Measurements from ENCODE around the gene FEM1A. TPM values are rescaled to one million over a fixed set of nuclear protein-coding genes. Genes with fewer than 3 reads are reported as not detected.
"Not testable (repeated sequence)": the region's sequence is repeated elsewhere in the genome, so short reads cannot be mapped to it uniquely, and the experiment has no call there.

Gene FEM1A
- total RNA-seq, 2 experiments from 2014 or later, result 11.5 to 16.8 TPM

DNA sequence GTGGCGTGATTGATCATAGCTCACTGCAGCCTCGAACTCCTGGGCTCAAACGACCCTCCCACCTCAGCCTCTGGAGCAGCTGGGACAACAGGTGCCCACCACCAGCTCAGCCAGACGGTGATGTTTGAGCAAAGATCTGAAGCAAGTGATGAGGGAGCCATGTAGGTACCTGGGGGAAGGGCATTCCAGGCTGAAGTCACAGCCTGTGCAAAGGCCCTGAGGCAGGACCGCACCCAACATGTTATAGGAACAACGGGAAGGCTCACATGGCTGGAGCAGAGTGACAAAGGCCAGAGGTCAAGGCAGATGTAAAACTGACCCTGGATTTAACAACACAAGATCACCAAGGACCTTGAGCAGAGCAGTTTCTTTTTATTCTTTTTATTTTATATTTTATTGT is 14.8 kb downstream of the FEM1A start:
- no peak for ATAC-seq
- Mint-ChIP-seq H3K27me3 (no peaks in the 10 kb centered on the region), H3K4me3 (no peak overlapping the region), H3K27ac (no peak overlapping the region), H3K9me3 (ENCODE audit: low read depth) (no peaks in the 10 kb centered on the region), H3K4me1 (peaks cover 4% of the 10 kb centered on the region), H3K36me3 (no peaks in the 10 kb centered on the region)
- DNase-seq, result no peak
- CTCF ChIA-PET, result interaction anchor here (1.4 to 14.6 kb wide), 4 partner anchors 15 to 105 kb away, joined by 4 to 418 read pairs (median 15); partner anchors contain the start of genes FEM1A and PLIN3

DNA sequence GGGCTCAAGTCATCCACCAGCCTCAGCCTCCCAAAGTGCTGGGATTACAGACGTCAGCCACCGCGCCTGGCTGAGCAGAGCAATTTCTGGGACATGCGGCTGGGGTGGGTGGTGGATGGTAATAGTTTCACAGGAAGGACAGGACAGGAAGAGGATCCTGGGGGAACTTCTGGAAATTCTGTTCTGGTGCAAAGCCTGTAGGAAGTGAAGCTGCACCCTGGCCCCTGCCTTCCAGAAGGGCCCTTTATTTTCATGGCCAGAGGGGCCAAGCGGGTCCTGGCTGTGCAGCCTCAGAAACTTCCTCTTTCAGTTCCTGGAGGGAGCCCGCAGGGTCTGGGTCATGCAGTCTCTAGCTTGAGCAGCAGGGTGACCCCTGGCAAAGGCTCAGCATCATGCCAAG is 15.7 kb downstream of the FEM1A start:
- Mint-ChIP-seq H3K9me3 (ENCODE audit: low read depth) (no peaks in the 10 kb centered on the region), H3K27ac (no peak overlapping the region), H3K4me3 (no peak overlapping the region), H3K36me3 (no peaks in the 10 kb centered on the region), H3K4me1 (peaks cover 8% of the 10 kb centered on the region), H3K27me3 (no peaks in the 10 kb centered on the region)
- ATAC-seq (no peak), DNase-seq (no peak)
- CTCF ChIA-PET, result interaction anchor here (1.4 to 14.6 kb wide), 5 partner anchors 9 to 107 kb away, joined by 4 to 418 read pairs (median 43); partner anchors contain the start of gene PLIN3

DNA sequence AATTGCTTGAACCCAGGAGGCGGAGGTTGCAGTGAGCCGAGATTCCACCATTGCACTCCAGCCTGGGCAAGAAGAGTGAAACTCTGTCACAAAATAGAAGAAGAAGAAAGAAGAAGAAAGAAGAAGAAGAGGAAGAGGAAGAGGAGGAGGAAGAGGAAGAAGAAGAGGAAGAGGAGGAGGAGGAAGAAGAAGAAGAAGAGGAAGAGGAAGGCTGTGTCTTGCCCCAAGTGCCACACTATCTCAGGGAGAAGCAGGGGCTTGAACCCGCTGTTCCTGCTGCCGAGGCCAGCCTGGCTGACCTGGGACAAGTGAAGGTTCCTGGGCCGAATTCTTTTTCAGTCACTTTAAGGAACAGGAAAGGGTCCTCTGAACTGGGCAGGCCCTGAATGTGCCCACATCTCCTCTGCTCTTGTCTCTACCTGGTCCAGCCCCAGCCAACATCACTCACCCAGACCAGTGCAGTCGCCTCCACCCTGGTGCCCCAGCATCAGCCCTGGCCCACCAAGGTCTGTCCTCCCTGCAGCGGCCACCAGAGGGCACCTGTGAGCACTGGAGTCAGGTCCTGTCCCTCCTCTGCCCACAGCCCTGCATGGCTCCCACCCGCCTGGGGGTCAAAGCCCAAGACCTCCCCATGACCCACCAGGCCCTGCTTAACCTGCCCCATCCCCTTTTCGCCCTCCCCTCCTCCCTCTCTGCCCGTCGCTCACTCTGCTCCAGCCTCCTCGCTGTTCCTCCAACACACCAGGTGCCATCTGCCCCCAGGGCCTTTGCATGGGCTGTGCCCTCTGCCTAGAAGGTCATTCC is 20.0 kb downstream of the FEM1A start:
- Mint-ChIP-seq H3K27ac (no peak overlapping the region), H3K27me3 (no peaks in the 10 kb centered on the region), H3K4me1 (peaks cover 29% of the 10 kb centered on the region), H3K36me3 (peaks cover 8% of the 10 kb centered on the region), H3K4me3 (no peak overlapping the region), H3K9me3 (ENCODE audit: low read depth) (peaks cover 2% of the 10 kb centered on the region)
- peak; percentile 84 for ATAC-seq
- peak; percentile 92 for DNase-seq
- CTCF ChIA-PET, result interaction anchor here (0.6 to 14.6 kb wide), 12 partner anchors 12 to 235 kb away, joined by 3 to 418 read pairs (median 35); partner anchors contain the start of genes FEM1A, KDM4B, PLIN3 and TICAM1

DNA sequence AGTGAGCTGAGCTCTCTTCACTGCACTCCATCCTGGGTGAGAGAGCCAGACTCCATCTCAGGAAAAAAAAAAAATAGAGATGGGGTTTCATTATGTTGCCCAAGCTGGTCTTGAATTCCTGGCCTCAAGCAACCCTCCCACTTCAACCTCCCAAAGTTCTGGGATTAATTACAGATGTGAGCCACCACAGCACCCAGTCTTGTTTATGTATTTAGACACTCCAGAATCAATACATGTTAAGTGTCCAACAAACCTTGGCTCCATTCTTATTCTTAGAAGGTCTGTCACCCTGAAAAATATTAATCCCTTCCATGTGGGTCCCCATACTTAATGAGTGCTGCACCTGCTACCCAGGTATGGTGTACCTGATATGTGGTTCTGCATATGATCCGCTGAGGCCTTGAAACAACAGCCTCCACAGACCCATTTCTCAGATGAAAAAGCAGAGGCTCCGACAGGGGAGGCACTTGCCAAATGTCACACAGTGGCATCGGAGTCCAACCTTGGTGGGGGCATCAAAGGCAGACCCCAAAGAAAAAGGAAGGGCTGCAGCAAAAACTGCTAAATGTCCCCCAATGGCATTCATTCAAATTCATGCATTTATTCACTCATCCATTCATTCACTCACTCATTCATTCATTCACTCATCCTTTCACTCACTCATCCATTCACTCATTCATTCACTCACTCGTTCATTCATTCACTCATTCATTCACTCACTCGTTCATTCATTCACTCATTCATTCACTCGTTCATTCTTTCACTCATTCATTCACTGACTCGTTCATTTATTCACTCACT is 23.3 kb downstream of the FEM1A start:
- ATAC-seq (no peak), DNase-seq (no peak)
- peaks cover 28% of the 10 kb centered on the region for H3K4me1 Mint-ChIP-seq
- H3K27ac Mint-ChIP-seq, result peak overlapping the region; percentile 41
- H3K36me3 Mint-ChIP-seq, result peaks cover 22% of the 10 kb centered on the region
- no peaks in the 10 kb centered on the region for H3K27me3 Mint-ChIP-seq
- H3K4me3 Mint-ChIP-seq, result peak overlapping the region; percentile 57
- peaks cover 2% of the 10 kb centered on the region for H3K9me3 Mint-ChIP-seq (ENCODE audit: low read depth)
- CTCF ChIA-PET, result interaction anchor here (0.7 to 14.6 kb wide), 5 partner anchors 10 to 217 kb away, joined by 3 to 418 read pairs (median 4); partner anchors contain the start of gene TICAM1

DNA sequence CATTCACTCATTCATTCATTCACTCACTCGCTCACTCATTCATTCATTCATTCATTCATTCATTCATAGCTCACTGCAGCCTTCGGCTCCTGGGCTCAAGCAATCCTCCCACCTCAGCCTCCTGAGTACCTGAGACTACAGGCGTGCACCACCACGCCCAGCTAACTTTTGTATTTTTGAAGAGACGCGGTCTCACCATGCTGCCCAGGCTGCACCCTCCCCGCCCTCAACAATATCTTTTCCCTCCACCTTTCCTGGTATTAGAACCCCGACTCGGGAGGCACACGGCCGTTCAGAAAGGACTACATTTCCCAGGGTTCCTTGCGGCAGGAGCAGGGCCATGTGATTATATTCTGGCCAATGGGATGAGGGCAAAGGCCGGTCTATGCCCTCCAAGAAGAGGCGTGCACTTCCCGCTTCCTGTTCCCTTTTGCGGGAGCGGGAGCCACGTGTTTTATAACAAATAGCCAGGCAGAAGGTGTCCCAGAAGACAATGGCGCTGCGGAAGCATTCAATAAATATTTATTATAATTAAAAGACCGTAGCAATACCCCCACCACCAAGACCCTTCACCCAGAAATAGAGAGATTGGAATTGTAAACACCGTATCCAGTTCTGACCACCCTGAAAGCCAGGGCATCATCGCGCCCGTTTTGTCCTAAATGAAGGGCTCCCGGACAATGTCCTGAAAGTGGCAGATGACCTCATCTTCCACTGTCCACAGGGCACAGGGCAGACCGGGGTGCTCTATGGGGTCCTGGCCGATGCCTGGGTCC is 24.1 kb downstream of the FEM1A start:
- ATAC-seq (peak; percentile 82), DNase-seq (peak; percentile 85)
- peaks cover 28% of the 10 kb centered on the region for H3K4me1 Mint-ChIP-seq
- peaks cover 2% of the 10 kb centered on the region for H3K9me3 Mint-ChIP-seq (ENCODE audit: low read depth)
- CTCF ChIA-PET, result interaction anchor here (0.9 to 14.6 kb wide), 4 partner anchors 15 to 215 kb away, joined by 3 to 418 read pairs (median 8); no protein-coding TSS in a partner anchor
- H3K36me3 Mint-ChIP-seq, result peaks cover 22% of the 10 kb centered on the region
- peak overlapping the region; percentile 41 for H3K27ac Mint-ChIP-seq
- no peaks in the 10 kb centered on the region for H3K27me3 Mint-ChIP-seq
- peak overlapping the region; percentile 57 for H3K4me3 Mint-ChIP-seq

DNA sequence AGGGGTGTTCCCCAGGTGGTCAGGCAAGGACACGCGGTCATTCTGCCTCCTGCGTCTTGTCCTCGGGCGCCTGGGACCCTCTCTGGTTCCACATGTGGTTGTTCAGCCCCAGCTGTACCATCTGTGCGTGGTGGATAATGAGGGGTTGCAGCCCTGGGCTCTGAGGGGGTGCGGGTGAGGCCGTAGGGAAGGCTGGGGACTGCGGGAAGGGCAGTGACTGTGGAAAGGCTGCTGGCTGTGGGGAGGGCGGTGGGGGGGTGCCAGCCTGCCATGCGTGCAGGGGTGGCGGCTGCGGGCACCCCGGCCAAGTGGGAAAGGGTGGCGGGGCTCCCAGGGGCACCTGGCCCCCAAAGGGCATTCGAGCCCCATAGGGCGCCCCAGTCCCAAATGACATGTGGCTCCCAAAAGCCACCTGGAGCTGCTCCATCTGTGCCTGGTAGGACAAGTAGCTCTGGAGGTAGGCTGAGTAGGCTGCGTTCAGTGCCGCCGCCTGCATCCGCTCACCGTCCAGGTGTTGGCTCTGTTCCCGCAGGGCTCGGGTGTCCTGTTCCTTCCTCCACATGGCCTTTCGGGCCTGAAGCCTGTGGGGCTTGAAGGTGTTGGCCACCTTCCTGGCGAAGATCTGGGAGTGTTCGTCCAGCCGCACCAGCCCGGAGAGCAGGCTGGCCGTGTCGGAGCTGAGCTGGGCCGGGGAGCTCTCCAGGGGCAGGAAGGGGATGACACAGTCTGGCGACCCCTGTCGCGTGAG is 24.8 kb downstream of the FEM1A start:
- no peak overlapping the region for H3K27ac Mint-ChIP-seq
- DNase-seq (no peak), ATAC-seq (no peak)
- H3K4me3 Mint-ChIP-seq, result no peak overlapping the region
- peaks cover 26% of the 10 kb centered on the region for H3K4me1 Mint-ChIP-seq
- H3K27me3 Mint-ChIP-seq, result no peaks in the 10 kb centered on the region
- peaks cover 22% of the 10 kb centered on the region for H3K36me3 Mint-ChIP-seq
- peaks cover 2% of the 10 kb centered on the region for H3K9me3 Mint-ChIP-seq (ENCODE audit: low read depth)
- CTCF ChIA-PET, result interaction anchor here (1.3 to 3.1 kb wide), 3 partner anchors 7 to 215 kb away, joined by 7 to 22 read pairs (median 8); no protein-coding TSS in a partner anchor

DNA sequence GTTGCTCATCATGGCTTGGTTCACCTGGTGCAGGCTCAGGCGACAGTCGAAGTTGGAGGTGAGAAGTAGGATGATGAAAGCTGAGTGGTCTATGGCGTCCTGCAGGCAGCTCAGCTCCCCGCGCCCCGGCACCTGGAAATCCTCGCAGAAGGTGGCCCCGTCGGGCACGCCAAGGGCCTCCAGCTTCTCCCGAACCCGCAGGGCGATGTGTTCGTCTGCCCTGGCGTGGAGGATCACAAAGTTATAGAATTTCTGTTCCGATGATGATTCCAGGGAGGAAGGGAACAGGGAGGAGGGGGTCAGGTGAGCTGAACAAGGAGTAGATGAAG is 25.4 kb downstream of the FEM1A start:
- H3K4me3 Mint-ChIP-seq, result no peak overlapping the region
- no peak for DNase-seq
- H3K36me3 Mint-ChIP-seq, result peaks cover 22% of the 10 kb centered on the region
- no peak for ATAC-seq
- no peaks in the 10 kb centered on the region for H3K27me3 Mint-ChIP-seq
- peaks cover 2% of the 10 kb centered on the region for H3K9me3 Mint-ChIP-seq (ENCODE audit: low read depth)
- H3K27ac Mint-ChIP-seq, result no peak overlapping the region
- peaks cover 23% of the 10 kb centered on the region for H3K4me1 Mint-ChIP-seq
- CTCF ChIA-PET, result interaction anchor here (1.3 to 3.1 kb wide), 4 partner anchors 7 to 214 kb away, joined by 7 to 22 read pairs (median 10); no protein-coding TSS in a partner anchor

DNA sequence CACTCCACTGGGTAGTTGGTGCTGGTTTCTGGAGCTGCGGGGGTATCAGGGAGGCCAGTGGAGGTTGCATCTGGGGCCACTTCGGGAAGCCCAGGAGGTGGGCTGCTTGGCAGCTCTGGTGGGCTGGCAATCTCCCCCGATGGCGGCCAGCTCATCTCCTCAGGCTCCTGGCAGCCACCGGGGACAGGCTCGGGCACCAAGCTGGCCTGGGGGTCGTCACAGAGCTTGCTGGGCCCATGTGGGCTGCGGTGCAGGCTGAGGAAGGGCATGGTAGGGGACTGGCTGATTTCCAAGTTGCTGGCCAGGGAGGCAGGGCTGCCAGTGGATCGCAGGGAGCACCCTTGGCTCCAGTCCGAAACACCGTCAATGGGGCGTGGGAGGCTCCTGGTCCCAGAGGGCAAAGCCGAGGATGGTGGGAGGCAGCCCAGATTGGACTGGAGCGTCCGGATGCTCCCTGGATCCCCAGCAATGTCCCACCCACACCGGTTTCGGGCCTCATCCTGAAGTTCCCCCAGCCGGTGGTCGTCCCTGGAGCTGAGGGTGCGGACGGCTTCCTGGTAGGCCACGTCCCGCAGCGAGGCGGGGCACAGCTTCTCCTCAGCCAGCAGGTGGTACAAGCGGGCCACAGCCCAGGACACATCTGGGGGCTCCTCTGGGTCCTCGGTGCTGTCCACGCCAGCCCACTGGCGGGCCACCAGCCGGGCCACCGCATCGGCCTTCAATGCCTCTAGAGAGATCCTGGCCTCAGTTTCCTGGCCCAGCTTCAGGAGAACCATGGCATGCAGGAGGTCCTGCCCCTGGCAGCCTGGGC is 26.1 kb downstream of the FEM1A start:
- CTCF ChIA-PET, result interaction anchor here (2.1 to 3.1 kb wide), 3 partner anchors 8 to 94 kb away, joined by 8 to 22 read pairs (median 11); no protein-coding TSS in a partner anchor
- Mint-ChIP-seq H3K9me3 (ENCODE audit: low read depth) (peaks cover 2% of the 10 kb centered on the region), H3K27me3 (no peaks in the 10 kb centered on the region), H3K4me3 (no peak overlapping the region), H3K36me3 (peaks cover 25% of the 10 kb centered on the region), H3K4me1 (peaks cover 22% of the 10 kb centered on the region), H3K27ac (no peak overlapping the region)
- ATAC-seq, result no peak
- no peak for DNase-seq

DNA sequence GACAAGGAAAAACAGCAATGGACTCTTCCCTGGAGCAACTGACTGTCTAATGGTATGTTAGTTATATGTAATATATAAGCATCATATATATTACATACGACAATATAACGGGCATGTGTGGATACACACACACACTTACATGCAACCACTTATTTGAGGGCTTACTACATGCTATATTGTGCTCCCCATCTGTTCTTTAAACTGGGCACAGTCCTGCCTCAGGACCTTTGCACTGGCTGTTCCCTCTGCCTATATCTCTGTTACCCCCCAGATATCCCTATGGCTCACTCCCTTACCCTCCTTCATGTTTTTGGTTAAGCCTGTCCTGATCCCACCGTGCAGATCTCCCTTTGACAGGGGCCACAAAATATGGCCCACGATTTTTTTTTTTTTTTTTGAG is 29.7 kb downstream of the FEM1A start:
- ATAC-seq (no peak), DNase-seq (no peak)
- Mint-ChIP-seq H3K27ac (no peak overlapping the region), H3K36me3 (peaks cover 24% of the 10 kb centered on the region), H3K4me3 (no peak overlapping the region), H3K9me3 (ENCODE audit: low read depth) (no peaks in the 10 kb centered on the region), H3K27me3 (no peaks in the 10 kb centered on the region), H3K4me1 (peaks cover 3% of the 10 kb centered on the region)
- CTCF ChIA-PET, result interaction anchor here (0.9 to 7.2 kb wide), 2 partner anchors 10 to 12 kb away, joined by 7 to 46 read pairs; no protein-coding TSS in a partner anchor

DNA sequence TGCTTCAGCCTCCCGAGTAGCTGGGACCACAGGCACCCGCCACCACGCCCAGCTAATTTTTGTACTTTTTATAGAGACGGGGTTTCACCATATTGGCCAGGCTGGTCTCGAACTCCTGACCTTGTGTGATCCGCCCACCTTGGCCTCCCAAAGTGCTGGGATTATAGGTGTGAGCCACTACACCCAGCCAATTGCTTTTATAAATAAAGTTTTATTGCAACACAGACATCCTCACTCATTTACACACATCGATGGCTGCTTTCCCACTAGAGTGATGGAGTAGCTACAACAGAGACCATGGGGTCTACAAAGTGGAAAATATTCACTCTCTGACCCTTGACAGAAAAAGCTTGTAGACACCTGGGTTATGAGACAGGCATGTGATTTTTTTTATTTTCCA is 30.8 kb downstream of the FEM1A start:
- H3K27me3 Mint-ChIP-seq; H3K27ac Mint-ChIP-seq; DNase-seq; H3K4me1 Mint-ChIP-seq; H3K4me3 Mint-ChIP-seq; ATAC-seq; H3K9me3 Mint-ChIP-seq (ENCODE audit: low read depth): not testable (repeated sequence)
- CTCF ChIA-PET, result interaction anchor here (0.9 to 7.2 kb wide), 3 partner anchors 8 to 29 kb away, joined by 7 to 46 read pairs (median 7); no protein-coding TSS in a partner anchor
- H3K36me3 Mint-ChIP-seq, result peaks cover 16% of the 10 kb centered on the region

DNA sequence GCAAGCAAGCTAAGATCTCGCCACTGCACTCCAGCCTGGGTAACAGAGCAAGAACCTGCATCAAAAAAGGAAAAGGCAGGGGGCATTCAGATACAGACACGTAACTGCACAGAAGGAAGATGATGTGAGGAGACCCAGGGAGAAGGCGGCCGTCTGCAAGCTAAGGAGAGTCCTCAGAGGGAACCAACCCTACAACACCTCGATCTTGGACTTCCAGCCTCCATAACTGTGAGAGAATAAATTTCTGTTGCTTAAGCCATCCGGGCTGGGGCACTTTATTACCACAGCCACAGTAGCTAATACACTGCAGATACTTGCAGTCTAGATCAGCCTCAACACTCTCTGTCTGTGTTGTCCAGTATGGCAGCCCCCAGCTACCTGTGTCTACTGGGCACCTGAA is 32.0 kb downstream of the FEM1A start:
- Mint-ChIP-seq H3K27me3 (no peaks in the 10 kb centered on the region), H3K4me3 (no peak overlapping the region), H3K36me3 (peaks cover 15% of the 10 kb centered on the region), H3K9me3 (ENCODE audit: low read depth) (no peaks in the 10 kb centered on the region), H3K27ac (no peak overlapping the region), H3K4me1 (peaks cover 4% of the 10 kb centered on the region)
- CTCF ChIA-PET, result interaction anchor here (0.6 to 7.2 kb wide), 7 partner anchors 14 to 1581 kb away, joined by 3 to 46 read pairs (median 3); no protein-coding TSS in a partner anchor
- DNase-seq (no peak), ATAC-seq (no peak)

Data from activated CD8-positive, alpha-beta memory T cell treated with anti-CD3 and anti-CD28 coated beads, Interleukin-2, amount 10 ng/mL, durations not matched to agents 7 days and 5 days (primary cell).